Kidney capillary endothelial cell (primary cell): ENCODE results near the gene REXO4.

Source experiments
- DNase-seq: peaks from one replicate; pipeline ENCODE4 v3.0.0-alpha.2; 2018; ENCODE audit warnings: low spot score

Gene REXO4

DNA sequence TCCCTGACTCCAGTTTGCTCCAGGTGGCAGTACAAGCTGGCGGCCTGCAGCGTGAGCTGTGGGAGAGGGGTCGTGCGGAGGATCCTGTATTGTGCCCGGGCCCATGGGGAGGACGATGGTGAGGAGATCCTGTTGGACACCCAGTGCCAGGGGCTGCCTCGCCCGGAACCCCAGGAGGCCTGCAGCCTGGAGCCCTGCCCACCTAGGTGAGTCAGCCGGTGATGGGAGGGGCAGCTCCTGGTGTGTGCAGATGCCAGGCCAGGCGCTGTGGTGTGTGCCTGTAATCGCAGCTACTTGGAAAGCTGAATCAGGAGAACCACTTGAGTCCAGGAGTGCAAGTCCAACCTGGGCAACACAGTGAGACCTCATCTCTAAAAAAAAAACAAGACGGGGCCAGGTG, 31.9 kb upstream of the REXO4 start:
- DNase-seq: no peak

DNA sequence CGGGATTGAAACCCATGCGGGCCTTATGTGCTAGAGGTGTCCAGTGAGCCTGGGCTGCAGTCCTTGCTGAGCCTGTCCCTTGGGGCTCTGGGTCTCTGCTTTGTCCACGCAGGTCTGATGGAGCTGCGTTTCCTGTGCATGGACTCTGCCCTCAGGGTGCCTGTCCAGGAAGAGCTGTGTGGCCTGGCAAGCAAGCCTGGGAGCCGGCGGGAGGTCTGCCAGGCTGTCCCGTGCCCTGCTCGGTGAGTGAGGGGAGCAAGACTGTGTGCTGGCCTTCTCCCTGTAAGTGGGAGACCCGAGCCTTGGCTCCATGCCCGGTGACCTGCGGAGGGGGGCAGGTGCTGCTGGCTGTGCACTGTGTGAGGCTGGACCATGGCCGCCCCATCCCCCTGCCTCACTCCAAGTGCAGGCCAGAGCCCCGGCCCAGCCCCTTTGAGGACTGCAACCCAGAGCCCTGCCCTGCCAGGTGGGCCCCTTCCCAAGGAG, 30.7 kb upstream of the REXO4 start:
- DNase-seq: no peak

GRCh38 chr9:133445293-133445969, 27.6 kb upstream of the REXO4 start:
- no peak for DNase-seq

- DNase-seq: no peak
Observed at GRCh38 chr9:133443982-133444381, 26.2 kb upstream of the REXO4 start.

- no peak for DNase-seq
Observed at GRCh38 chr9:133443248-133443647, 25.4 kb upstream of the REXO4 start.

DNA sequence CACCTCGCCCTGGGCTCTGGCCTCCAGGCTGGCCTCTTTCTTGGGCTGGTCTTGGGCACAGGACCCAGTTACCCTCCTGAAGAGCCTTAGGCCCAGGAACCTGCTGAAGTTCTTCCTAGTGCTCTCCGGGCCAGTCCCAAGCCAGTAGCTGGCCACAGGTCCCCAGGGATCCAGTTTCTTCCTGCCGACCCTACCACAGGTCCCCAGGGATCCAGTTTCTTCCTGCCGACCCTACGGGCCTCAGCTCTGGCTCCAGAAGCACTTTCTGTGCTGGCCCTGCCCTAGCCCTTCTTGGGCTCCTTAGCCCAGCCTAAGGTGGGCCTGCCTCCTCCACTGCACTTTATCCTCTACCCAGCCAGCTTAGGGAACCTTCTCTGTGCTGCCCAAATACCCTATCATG, 23.8 kb upstream of the REXO4 start:
- DNase-seq: no peak

GRCh38 chr9:133440874-133441273, 23.1 kb upstream of the REXO4 start:
- no peak for DNase-seq

GRCh38 chr9:133439337-133439736, 21.5 kb upstream of the REXO4 start:
- DNase-seq: no peak

- DNase-seq: no peak
Observed at GRCh38 chr9:133437753-133438531, 20.1 kb upstream of the REXO4 start.

- DNase-seq: no peak
Observed at GRCh38 chr9:133436681-133437080, 18.9 kb upstream of the REXO4 start.

- DNase-seq: no peak
Observed at GRCh38 chr9:133433351-133433843, 15.6 kb upstream of the REXO4 start.

GRCh38 chr9:133430244-133430643, 12.4 kb upstream of the REXO4 start:
- DNase-seq: no peak

DNA sequence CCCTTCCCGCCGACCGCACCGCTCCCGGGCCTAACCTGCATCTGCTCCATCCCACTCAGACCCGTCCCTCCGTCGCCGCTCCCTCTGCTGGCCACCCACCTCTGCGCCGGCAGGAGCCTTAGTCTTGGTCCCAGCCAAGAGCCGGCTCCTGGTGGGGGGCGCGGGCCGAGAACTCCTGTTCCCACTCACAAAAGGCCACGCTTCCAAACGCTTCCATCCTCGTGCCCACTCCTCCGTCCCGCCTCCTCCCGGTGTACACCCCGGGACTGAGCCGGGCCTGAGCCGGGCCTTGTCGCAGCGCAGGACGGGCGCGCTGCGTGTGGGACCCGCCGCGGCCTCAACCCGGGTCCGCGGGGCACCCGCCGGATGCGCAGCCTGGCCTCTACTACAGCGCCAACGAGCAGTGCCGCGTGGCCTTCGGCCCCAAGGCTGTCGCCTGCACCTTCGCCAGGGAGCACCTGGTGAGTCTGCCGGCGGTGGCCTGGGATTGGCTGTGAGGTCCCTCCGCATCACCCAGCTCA, 11.9 kb upstream of the REXO4 start:
- DNase-seq: peak; percentile 13

- no peak for DNase-seq
Observed at GRCh38 chr9:133429214-133429613, 11.4 kb upstream of the REXO4 start.

DNA sequence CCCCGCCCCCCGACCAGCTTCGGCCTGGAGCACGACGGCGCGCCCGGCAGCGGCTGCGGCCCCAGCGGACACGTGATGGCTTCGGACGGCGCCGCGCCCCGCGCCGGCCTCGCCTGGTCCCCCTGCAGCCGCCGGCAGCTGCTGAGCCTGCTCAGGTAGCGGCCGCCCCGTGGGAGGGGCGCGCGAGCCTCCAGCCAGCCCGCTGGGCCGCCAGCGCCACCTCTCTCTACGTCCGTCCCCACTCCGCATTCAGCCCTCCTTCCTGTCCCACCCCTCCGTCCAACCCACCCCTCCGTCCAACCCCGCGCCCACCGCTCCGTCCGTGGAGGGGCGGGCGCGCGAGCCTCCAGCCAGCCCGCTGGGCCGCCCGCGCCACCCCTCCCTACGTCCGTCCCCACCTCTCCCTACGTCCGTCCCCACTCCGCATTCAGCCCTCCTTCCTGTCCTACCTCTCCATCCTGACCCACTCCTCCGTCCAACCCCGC, 10.8 kb upstream of the REXO4 start:
- no peak for DNase-seq

DNA sequence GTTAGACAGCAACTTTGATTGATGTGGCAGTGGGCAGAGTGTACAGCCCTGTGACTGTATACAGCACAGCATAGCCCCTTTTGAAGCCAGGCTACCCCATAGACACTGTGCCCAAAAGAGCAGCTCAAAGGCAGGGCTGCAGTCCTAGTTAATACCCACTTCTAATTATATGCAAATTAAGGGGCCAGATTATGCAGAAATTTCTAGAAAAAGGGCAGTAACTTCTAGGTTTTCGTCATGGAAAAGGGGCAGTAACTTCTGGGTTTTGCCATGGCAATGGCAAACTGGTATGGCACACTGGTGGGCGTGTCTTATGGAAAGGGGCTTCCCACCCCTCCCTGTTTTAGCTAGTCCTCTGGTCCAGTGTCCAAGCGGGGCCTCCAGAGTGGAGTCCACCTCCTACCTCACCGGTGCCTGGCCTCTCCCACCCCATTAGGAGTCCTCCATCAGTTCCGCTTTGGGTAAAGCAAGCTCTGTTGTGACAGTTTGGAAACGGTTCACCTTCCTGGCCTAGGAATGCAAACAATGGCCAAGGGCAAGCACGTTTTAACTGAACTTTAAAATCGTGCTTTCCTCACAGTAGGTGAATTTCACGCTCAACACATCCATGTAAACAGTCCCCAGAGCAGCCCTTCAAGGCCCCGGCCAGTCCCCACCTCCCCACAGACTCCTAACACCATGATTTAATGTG, 10.0 kb upstream of the REXO4 start:
- no peak for DNase-seq

DNA sequence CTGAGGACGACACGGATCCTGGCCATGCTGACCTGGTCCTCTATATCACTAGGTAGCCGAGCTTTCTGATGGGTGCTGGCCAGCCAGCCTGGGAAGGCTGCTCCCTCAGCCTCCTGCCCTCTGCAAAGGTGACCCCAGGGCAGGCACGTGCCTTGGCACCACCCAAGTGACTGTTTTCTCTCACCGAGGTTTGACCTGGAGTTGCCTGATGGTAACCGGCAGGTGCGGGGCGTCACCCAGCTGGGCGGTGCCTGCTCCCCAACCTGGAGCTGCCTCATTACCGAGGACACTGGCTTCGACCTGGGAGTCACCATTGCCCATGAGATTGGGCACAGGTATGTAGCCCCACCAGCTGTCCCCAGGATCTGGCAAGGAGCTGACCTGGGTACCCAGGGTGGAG, 8.2 kb upstream of the REXO4 start:
- no peak for DNase-seq

DNA sequence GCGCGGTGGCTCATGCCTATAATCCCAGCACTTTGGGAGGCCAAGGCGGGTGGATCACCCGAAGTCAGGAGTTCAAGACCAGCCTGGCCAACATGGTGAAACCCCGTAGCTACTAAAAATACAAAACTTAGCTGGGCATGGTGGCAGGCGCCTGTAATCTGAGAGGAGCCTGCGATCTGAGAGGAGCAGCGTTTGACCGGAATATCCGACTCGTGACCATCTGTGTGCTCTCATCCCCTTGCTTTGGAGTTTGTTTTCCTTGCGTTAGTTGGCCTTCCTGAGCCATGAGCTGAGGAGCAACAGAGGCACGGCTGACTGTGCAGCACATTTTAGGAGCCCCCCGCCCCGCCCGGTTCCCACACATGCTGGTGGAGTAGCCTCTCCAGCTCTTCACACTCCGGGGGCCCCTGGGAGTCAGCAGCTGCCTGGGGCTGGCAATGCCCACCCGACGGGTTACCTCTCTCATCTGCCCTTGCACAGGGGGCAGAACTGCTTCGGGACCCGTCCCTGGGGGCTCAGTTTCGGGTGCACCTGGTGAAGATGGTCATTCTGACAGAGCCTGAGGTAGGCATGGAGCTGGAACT, 7.3 kb upstream of the REXO4 start:
- DNase-seq: no peak

- DNase-seq: no peak
Observed at GRCh38 chr9:133424187-133424586, 6.4 kb upstream of the REXO4 start.

GRCh38 chr9:133423216-133423615, 5.4 kb upstream of the REXO4 start:
- DNase-seq: no peak

DNA sequence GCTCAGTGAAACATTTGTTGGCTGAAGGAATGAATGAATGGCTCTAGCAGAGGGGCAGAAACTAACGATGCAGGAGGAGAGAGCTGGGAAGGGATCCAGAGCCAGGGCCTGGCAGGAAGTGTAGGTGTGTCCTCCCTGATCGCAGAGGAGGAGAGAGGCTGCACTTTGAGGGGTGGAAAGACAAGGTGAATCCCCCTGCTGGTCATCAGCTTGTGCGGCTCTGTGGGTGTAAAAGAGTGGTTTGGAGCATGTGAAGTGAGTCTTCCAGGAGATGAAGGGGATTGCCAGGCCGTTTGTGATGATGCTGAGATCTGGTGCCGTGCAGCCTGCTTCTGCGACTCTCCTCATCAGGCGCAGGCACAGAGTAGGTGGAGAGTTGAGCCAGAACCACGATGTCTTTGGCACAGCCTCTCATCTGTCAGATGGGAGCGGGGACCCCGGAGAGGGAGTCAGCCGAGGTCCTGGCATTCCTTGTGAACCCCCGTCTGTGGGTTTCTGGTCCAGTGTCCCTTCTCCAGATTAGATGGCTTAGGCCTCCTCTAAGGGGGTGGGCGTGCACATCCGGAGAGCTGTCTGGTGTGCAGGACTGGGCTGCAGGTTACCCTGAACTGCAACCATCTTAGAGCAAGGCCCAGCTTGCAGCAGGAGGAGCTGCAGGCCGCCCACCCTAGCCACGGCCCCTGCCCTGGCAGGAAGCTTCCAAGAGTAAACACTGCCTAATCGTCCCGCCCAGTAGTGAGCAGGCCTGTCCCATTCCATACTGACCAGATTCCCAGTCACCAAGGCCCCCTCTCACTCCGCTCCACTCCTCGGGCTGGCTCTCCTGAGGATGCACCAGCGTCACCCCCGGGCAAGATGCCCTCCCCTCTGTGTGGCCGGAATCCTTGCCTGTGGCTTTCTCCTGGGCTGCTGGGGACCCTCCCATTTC, 4.1 kb upstream of the REXO4 start, which contains the start of gene ADAMTS13:
Gene ADAMTS13 (plus strand): TSS at position 753 of the 928 bp plus-strand sequence. CDS start 77 bp downstream, at position 830.
- no peak for DNase-seq
